MG63 (cell line): Measurements from ENCODE around the gene P3R3URF. TPM values are rescaled to one million over a fixed set of nuclear protein-coding genes. Genes with fewer than 3 reads are reported as not detected.
"Not testable (repeated sequence)": the region's sequence is repeated elsewhere in the genome, so short reads cannot be mapped to it uniquely, and the experiment has no call there.

Source experiments
- DNase-seq: peaks from one replicate; pipeline ENCODE4 v3.0.0-alpha.2; 2020
- H3K27me3 ChIP-seq: fragments of 250-450 bp; sonication (Bioruptor Pico); 2 replicates; pipeline ENCODE4 v1.5.1; 2020; ENCODE audit warnings: mild to moderate bottlenecking, moderate library complexity
- H3K36me3 ChIP-seq: fragments of 250-450 bp; sonication (Bioruptor Pico); 2 replicates; pipeline ENCODE4 v1.5.1; 2020; ENCODE audit warnings: mild to moderate bottlenecking, moderate library complexity
- H3K4me3 ChIP-seq: fragments of 250-450 bp; sonication (Bioruptor Pico); 2 replicates; pipeline ENCODE4 v1.5.1; 2020; ENCODE audit warnings: mild to moderate bottlenecking, moderate library complexity
- H3K9me3 ChIP-seq: fragments of 250-450 bp; sonication (Bioruptor Pico); 2 replicates; pipeline ENCODE4 v1.5.1; 2020; ENCODE audit warnings: mild to moderate bottlenecking, moderate library complexity
- total RNA-seq: library from RNA; depleted of rRNA; stranded (reverse); fragments of >200 nt; shearing (Covaris generic); gene quantifications from 2 replicates; pipeline ENCODE4 v1.2.3, GENCODE V29; 2014; ENCODE audit warnings: low replicate concordance; rRNA removed

P3R3URF gene
- not detected in 2 replicates for total RNA-seq

DNA sequence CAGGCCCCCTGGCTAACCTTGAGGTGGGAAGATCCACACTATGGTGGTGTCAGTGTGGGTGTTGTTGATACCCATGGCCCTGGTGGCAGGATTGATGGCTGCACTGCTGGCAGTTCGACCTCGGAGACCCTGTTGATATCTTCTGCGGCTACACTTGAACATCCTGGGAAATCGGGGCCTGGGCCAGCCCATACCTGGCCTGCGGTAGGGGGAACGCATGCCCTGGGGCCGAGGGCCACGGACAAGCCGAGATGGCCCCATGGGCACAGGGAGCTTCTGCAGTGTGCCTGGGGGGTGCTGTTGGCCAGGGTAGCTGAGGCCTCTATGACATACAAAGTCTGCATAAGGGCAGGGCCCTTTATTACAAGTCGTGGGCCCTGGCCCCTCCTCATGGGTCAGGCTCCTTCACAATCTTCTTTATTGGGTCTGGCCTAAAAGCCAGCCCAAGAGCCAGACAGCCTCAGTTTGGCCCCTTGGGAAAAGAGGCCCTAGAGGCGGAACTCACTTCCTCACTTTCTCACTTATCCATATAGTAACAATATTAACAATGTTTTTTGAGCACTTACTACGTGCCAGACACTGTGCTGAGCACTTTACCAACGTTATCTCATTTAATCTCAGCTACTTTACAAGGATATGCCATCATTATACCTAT, at the start of gene P3R3URF:
Gene P3R3URF, minus strand, starts transcription at position 278 of the 655 bp plus-strand sequence. Its CDS starts 17 bp downstream, at position 261.
- DNase-seq: no peak
- Histone ChIP-seq H3K9me3 (no peaks in the 10 kb centered on the region), H3K36me3 (no peaks in the 10 kb centered on the region), H3K27me3 (no peaks in the 10 kb centered on the region), H3K4me3 (no peak within 1 kb of the TSS)

DNA sequence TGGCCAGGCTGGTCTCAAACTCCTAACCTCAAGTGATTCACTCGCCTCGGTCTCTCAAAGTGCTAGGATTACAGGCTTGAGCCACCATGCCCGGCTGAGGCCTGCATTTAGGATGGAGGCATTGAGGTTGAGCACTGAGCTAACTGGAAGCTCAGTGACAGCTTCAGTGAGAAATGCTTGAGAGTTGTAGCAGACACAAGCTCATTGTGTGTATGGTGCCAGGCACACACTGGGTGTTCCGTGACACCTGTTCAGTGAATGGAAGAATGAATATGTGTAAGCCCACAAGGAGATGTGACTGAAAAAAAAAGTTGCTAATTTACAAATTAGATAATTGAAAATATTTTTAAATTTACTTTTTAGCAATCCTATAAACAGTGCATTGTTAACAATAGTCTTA, 48.7 kb upstream of the P3R3URF start:
- H3K27me3 ChIP-seq: no peaks in the 10 kb centered on the region
- no peaks in the 10 kb centered on the region for H3K9me3 ChIP-seq
- no peak for DNase-seq
- no peaks in the 10 kb centered on the region for H3K36me3 ChIP-seq
- no peak overlapping the region for H3K4me3 ChIP-seq

DNA sequence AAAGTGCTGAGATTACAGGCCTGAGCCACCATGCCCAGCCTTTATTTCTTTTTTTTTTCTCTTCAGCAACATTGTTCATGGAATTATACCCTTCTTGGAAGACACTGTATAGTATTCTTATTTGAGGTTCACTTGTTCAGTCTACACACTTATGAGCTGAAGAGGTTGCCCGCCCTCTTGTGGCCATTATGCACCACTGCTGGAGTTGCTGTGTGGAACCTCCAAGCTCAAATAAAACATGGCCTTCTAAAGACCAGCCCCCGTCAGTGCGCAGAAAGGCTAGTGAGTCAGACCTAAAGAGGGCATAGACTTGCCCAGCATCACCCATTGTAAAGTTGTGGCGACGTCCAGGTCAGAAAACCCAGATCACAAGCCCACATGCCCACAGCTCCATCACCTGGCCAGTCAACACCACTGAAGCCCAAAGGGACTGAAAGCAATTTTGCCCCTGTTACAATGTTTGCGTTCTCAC, 47.2 kb upstream of the P3R3URF start:
- no peaks in the 10 kb centered on the region for H3K27me3 ChIP-seq
- no peaks in the 10 kb centered on the region for H3K36me3 ChIP-seq
- peak; percentile 68 for DNase-seq
- no peak overlapping the region for H3K4me3 ChIP-seq
- H3K9me3 ChIP-seq: no peaks in the 10 kb centered on the region

DNA sequence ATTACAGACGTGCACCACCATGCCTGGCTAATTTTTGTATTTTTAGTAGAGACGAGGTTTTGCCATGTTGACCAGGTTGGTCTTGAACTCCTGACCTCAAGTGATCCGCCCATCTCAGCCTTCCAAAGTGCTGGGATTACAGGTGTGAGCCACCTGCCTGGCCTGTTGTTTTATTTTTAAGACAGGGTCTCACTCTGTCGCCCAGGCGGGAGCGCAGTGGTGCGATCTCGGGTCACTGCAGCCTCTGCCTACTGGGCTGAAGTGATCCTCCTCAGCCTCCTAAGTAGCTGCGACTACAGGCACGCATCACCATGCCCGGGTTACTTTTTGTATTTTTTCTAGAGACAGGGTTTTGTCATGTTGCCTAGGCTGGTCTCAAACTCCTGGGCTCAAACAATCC, 46.8 kb upstream of the P3R3URF start:
- not testable (repeated sequence) for H3K9me3 ChIP-seq, H3K36me3 ChIP-seq, DNase-seq, H3K27me3 ChIP-seq, H3K4me3 ChIP-seq

GRCh38 chr1:46221749-46222148, 45.5 kb upstream of the P3R3URF start:
- Histone ChIP-seq H3K9me3 (no peaks in the 10 kb centered on the region), H3K27me3 (no peaks in the 10 kb centered on the region), H3K4me3 (no peak overlapping the region), H3K36me3 (no peaks in the 10 kb centered on the region)
- DNase-seq: no peak

DNA sequence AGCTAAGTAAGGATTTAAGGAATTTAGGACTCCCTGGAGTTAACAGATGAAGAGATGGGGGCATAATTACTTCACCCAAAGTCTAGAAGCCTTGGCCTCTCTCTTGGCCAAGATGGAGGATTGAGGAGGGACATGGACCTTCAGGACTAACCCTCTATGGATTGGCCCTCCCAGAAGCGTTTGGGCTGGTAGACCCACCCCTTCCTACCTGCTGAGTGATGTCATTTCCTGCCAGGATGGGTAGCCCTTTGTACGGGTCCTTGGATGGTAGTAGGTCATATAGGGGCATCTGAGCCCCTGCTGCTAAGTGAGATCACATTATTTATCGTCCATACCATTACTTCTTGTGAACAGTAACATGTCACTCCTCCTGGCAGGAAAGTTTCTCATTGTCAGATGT, 44.5 kb upstream of the P3R3URF start:
- no peaks in the 10 kb centered on the region for H3K9me3 ChIP-seq
- no peak for DNase-seq
- no peaks in the 10 kb centered on the region for H3K36me3 ChIP-seq
- no peak overlapping the region for H3K4me3 ChIP-seq
- H3K27me3 ChIP-seq: no peaks in the 10 kb centered on the region

DNA sequence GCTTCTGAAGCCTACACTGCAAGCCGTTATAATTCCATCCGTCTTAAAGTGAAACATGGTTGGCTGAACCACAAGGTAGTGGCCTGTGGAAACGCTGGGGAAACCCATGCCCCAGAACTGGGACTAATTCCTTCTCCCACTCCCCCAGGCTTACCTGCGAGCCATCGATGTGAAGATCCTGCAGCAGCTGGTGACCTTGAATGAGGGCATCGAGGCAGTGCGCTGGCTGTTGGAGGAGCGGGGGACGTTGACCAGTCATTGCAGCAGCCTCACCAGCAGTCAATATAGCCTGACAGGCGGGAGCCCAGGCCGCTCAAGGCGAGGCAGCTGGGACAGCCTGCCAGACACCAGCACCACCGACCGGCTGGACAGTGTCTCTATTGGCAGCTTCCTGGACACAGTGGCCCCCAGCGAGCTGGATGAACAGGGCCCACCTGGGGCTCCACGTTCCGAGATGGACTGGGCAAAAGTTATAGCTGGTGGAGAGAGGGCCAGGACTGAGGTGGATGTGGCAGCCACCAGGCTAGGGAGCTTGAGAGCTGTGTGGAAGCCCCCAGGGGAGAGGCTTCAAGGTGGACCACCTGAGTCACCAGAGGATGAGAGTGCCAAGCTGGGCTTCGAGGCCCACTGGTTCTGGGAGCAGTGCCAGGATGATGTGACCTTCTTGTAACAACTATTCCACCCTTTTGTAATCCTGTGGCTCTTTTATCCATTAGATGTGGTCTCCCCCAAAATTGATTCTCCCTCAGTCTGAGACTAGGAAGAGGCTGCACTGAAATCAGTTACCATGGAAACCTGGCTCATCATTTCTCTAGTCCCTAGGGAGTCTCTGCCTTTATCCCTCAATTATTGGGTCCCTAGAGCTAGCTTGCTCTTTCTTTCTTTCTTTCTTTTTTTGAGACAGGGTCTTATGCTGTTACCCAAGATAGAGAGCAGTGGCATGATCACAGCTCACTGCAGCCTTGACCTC, 43.5 kb upstream of the P3R3URF start:
- H3K36me3 ChIP-seq: no peaks in the 10 kb centered on the region
- DNase-seq: no peak
- H3K4me3 ChIP-seq: no peak overlapping the region
- no peaks in the 10 kb centered on the region for H3K27me3 ChIP-seq
- no peaks in the 10 kb centered on the region for H3K9me3 ChIP-seq

DNA sequence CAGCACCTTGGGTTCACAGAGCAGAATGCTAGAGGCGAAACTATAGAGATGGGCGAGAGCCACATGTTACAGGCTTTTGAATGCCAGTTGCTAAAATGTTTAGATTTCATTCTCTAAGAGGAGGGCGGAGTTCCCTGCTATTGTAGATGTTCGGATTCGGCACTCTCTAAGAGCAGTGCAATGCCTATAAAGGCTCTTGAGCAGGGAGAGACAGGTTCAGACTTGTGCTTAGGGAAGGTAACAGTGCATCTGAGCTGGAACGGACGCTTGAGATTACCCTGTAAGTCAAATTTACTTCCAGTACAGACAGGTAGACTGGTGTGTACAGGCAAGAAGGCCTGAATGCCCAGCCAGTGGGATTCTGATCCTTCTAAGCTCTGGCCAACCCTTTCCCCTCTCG, 42.2 kb upstream of the P3R3URF start:
- H3K36me3 ChIP-seq: no peaks in the 10 kb centered on the region
- H3K27me3 ChIP-seq: no peaks in the 10 kb centered on the region
- DNase-seq: no peak
- no peaks in the 10 kb centered on the region for H3K9me3 ChIP-seq
- no peak overlapping the region for H3K4me3 ChIP-seq

DNA sequence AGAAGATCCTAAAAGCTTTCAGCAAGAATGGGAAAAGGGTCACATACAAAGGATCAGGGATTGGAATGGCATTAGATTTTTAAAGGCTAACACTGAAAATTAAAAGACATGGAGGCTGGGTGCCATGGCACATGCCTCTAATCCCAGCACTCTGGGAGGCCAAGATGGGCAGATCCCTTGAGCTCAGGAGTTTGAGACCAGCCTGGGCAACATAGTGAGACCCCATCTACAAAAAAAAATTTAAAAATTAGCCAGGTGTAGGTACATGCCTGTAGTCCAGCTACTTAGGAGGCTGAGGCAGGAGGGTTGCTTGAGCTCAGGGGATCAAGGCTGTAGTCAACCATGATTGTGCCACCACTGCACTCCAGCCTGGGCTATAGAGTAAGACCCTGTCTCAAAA, 39.2 kb upstream of the P3R3URF start:
- H3K4me3 ChIP-seq: no peak overlapping the region
- no peak for DNase-seq
- H3K9me3 ChIP-seq: no peaks in the 10 kb centered on the region
- no peaks in the 10 kb centered on the region for H3K36me3 ChIP-seq
- no peaks in the 10 kb centered on the region for H3K27me3 ChIP-seq

DNA sequence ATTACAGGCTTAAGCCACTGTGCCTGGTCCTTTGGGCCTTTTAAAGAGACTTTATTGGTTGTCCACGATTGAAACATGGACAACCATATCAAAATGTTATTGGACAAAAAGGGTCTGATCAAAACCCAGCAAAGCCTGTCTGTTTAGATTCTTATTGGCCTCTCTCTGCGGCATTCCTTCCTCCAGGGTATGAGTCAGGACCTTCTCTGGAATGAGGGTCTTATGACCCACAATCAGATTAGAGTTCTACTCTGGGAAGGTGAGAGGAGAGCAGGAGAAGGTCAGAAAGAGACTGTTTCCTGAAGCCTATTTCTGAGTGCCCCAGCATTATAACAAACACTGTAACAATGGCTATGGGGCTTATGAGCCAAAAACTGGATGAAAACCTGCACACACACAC, 34.8 kb upstream of the P3R3URF start:
- no peaks in the 10 kb centered on the region for H3K9me3 ChIP-seq
- no peak overlapping the region for H3K4me3 ChIP-seq

DNA sequence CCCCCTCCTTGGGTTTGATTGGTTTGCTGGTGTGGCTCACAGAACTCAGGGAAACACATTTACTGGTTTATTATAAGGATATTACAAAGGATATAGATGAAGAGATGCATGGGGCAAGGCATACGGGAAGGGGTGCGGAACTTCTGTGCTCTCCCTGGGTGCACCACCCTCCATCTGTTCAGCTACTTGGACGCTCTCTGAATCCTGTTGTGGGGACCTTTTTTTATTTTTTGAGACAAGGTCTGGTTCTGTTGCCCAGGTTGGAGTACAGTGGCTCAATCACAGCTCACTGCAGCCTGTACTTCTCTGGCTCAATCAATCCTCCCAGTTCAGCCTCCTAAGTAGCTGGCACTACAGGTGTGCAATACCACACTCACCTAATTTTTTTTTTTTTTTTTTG, 34.3 kb upstream of the P3R3URF start:
- no peak overlapping the region for H3K4me3 ChIP-seq
- no peak for DNase-seq
- no peaks in the 10 kb centered on the region for H3K27me3 ChIP-seq
- H3K9me3 ChIP-seq: no peaks in the 10 kb centered on the region
- H3K36me3 ChIP-seq: no peaks in the 10 kb centered on the region

More for the DNA sequence above, 34.8 kb upstream of the P3R3URF start:
- no peaks in the 10 kb centered on the region for H3K36me3 ChIP-seq
- H3K27me3 ChIP-seq: no peaks in the 10 kb centered on the region
- no peak for DNase-seq

- Histone ChIP-seq H3K4me3 (no peak overlapping the region), H3K27me3 (no peaks in the 10 kb centered on the region)
Observed at GRCh38 chr1:46206399-46206798, 30.1 kb upstream of the P3R3URF start.

DNA sequence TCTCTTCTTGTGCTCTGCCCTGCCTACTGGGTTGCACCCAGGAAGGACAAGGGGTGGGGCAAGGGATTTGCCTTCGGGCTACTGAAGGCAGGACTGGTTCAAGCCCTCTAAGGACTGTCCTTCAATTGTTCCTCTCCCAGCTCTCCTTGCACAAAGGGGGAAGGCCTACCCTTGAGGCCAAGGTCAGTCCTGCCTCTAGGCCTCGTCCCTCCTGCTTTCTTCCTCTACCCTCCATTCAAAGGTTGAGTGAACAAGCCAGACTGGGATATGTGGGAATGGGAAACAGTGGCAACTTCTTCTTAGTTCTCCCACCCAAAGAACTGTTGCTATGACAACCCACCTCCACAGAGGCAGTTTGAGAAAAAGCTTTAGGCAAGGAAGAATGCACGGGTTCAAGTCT, 29.5 kb upstream of the P3R3URF start:
- Histone ChIP-seq H3K36me3 (no peaks in the 10 kb centered on the region), H3K27me3 (no peaks in the 10 kb centered on the region), H3K9me3 (no peaks in the 10 kb centered on the region), H3K4me3 (no peak overlapping the region)
- DNase-seq: no peak

More at GRCh38 chr1:46206399-46206798, 30.1 kb upstream of the P3R3URF start:
- no peaks in the 10 kb centered on the region for H3K36me3 ChIP-seq
- no peaks in the 10 kb centered on the region for H3K9me3 ChIP-seq
- no peak for DNase-seq

GRCh38 chr1:46205141-46205540, 28.9 kb upstream of the P3R3URF start:
- no peak for DNase-seq
- Histone ChIP-seq H3K36me3 (no peaks in the 10 kb centered on the region), H3K9me3 (no peaks in the 10 kb centered on the region), H3K27me3 (no peaks in the 10 kb centered on the region), H3K4me3 (no peak overlapping the region)

DNA sequence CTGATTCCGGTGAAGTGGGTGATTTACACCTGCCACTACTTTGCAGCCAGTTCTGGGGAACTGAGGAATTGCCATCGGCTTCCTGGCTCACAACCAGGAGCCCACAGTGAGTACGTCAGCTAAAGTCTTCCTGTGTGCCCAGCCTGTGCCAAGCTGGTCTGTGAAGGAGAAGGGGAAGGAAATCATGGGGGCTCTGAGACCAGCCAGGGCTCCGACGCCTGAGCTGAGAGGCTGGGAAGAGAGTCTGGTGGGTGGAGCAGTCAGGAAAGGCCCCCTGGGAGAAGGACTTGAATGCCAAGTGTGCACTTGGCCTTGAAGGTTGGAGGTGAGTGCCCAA, 28.1 kb upstream of the P3R3URF start:
- H3K36me3 ChIP-seq: no peaks in the 10 kb centered on the region
- no peaks in the 10 kb centered on the region for H3K27me3 ChIP-seq
- H3K4me3 ChIP-seq: no peak overlapping the region
- no peaks in the 10 kb centered on the region for H3K9me3 ChIP-seq
- no peak for DNase-seq

- no peak for DNase-seq
- Histone ChIP-seq H3K27me3 (no peaks in the 10 kb centered on the region), H3K36me3 (no peaks in the 10 kb centered on the region), H3K9me3 (no peaks in the 10 kb centered on the region), H3K4me3 (no peak overlapping the region)
Observed at GRCh38 chr1:46203738-46204405, 27.6 kb upstream of the P3R3URF start.

- Histone ChIP-seq H3K27me3 (no peaks in the 10 kb centered on the region), H3K4me3 (peak overlapping the region; percentile 89), H3K9me3 (no peaks in the 10 kb centered on the region), H3K36me3 (peaks cover 20% of the 10 kb centered on the region)
- no peak for DNase-seq
Observed at GRCh38 chr1:46199233-46199749, 23.0 kb upstream of the P3R3URF start.
